ENCODE data around the gene MROH8.

Gene MROH8

DNA sequence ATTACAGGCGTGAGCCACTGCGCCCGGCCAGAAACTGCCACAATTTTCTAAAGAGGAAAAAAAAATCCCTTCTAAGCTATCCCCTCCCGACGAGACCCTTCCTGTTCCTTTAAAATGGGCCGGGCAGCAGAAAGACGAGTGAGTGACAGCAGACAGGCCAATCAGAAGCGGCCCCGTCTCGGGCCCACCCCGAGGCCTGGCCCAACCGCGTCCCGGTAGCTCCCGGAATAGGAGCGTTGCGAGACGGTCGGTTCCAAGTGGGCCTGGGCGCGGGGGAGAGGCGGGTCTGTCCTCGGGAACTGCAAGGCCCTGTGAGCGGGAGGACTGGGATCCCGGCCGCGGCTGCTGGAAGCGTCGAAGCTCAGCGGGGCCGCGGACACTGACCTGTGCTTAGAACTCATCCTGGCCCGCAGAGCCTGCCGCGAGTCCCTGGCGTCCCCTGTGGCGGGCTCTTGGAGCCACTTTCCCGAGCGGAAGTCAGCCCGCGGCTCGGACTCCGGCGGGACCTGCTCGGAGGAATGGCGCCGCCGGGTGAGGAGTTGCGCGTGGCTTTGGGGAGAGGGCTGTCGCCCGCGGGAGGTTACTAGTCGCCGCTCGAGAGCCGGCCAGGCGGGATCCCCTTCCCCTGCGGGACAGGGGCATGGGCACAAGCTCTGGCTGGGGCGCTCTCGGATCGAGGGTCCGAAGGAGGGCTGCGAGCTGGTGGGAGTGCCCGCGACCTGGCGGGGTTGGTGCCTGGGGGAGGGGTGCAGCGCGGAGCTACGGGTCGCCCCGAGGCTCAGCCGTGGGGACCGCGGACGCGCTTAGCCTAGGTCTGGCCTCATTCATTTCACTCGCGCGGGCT, at the start of gene MROH8, which contains the start of gene RPN2:
TSS of gene MROH8 (minus strand) at position 710 of the 844 bp plus-strand sequence.
TSS of gene RPN2 (plus strand) at position 492 of the 844 bp plus-strand sequence. CDS start at position 519, 27 bp downstream.
- DNase-seq (ENCODE audit: low read depth): peak; percentile 96

DNA sequence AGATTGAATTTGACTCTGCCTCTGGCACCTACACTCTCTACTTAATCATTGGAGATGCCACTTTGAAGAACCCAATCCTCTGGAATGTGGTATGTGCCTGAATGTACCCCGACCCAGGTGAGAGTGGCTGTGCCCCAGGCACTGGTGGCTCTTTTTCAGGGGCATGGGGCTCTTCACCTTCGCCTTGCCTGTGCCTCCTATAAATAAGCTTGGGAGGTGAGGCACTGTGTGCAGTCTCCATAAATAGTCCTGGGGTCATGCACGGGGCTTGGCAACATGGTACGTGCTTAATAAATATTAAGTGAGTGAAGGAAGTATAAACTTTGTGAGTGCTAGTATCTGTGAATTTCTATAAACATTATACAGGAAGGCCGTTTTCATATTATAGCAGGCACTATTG, 49.3 kb upstream of the MROH8 start:
- no peak for DNase-seq (ENCODE audit: low read depth)

GRCh38 chr20:37228082-37228481, 48.7 kb upstream of the MROH8 start:
- no peak for DNase-seq (ENCODE audit: low read depth)

GRCh38 chr20:37226889-37227288, 47.5 kb upstream of the MROH8 start:
- no peak for DNase-seq (ENCODE audit: low read depth)

DNA sequence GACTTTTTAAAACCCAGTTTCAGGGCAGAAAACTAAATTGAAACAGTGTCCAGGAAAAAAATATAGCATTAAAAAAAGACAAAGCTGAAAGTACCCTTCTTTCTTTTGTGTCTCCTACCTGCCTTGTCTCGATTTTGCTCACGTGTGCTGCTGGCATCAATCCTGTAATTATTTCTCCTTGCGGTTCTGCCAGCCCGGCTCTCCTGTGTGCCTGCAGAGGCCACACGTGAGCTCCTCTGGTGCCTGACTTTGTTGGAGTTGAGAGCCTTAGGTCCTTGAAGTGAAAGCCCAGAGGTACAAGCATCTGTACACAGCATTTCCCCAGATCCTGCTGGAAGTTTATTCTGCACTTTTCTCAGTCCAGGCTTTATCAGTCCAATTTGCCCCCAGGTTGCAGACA, 45.8 kb upstream of the MROH8 start:
- no peak for DNase-seq (ENCODE audit: low read depth)

DNA sequence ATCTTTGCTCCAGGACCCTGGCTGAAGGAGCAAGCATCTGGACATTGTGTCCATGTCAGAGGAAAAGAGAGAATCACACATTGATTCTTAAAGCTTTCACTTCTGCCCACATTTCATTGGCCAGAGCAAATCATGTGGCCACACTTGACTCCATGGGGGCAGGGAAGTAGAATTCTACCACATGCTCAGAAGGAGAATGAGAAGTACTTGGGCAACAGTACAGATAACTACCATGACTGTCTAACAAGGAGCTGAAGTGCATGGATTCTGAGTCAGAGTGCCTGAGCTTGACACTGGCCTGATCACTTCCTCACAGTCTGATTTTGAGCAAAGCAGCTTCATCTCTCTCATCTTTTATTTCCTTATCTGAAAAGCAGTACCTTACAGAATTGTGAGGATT, 43.7 kb upstream of the MROH8 start:
- DNase-seq (ENCODE audit: low read depth): peak; percentile 91

GRCh38 chr20:37222086-37222485, 42.7 kb upstream of the MROH8 start:
- DNase-seq (ENCODE audit: low read depth): no peak

- no peak for DNase-seq (ENCODE audit: low read depth)
Observed at GRCh38 chr20:37220731-37221130, 41.4 kb upstream of the MROH8 start.

GRCh38 chr20:37219751-37220668, 40.7 kb upstream of the MROH8 start:
- no peak for DNase-seq (ENCODE audit: low read depth)

DNA sequence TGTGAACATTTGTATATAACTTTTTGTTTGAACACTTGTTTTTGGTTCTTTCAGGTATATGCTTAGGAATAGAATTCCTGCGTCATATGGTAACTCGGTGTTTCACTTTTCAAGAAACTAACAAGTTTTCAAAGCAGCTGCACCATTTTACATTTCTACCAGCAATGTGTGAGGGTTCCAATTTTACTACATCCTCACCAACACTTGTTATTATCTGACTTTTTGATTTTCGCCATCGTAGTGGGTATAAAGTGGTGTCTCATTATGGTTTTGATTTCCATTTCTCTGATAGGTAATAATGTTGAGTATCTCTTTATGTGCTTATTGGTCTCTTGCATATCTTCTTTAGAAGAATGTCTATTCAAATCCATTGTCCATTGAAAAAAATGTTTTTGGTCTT, 39.6 kb upstream of the MROH8 start:
- no peak for DNase-seq (ENCODE audit: low read depth)

GRCh38 chr20:37218441-37218840, 39.1 kb upstream of the MROH8 start:
- DNase-seq (ENCODE audit: low read depth): no peak

GRCh38 chr20:37209661-37210314, 30.4 kb upstream of the MROH8 start:
- no peak for DNase-seq (ENCODE audit: low read depth)

GRCh38 chr20:37209193-37209592, 29.8 kb upstream of the MROH8 start:
- DNase-seq (ENCODE audit: low read depth): no peak

- DNase-seq (ENCODE audit: low read depth): no peak
Observed at GRCh38 chr20:37207171-37207570, 27.8 kb upstream of the MROH8 start.

GRCh38 chr20:37205794-37206193, 26.4 kb upstream of the MROH8 start:
- DNase-seq (ENCODE audit: low read depth): no peak

DNA sequence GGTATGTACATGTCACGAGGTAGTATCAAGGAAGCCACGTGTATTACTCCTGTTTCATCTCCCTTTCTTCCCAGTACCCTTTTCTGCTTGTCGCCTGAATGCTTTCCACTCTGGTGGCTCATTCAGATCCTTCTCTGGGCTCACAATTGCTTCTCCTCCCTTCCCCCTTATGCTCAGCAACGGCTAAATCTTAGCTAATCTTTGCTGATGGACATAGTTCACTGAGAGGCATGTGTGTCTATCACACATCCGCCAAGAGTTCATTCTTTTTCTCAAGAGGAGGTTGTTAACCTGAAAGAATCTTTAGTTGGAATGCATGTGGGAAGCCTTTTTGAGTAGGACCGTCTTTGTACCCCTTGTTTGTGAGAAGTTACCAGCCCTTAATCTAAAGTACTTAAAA, 25.8 kb upstream of the MROH8 start:
- DNase-seq (ENCODE audit: low read depth): no peak

GRCh38 chr20:37204056-37204455, 24.7 kb upstream of the MROH8 start:
- DNase-seq (ENCODE audit: low read depth): no peak

GRCh38 chr20:37202267-37202943, 23.1 kb upstream of the MROH8 start:
- peak; percentile 99 for DNase-seq (ENCODE audit: low read depth)

- no peak for DNase-seq (ENCODE audit: low read depth)
Observed at GRCh38 chr20:37201827-37202162, 22.4 kb upstream of the MROH8 start.

DNA sequence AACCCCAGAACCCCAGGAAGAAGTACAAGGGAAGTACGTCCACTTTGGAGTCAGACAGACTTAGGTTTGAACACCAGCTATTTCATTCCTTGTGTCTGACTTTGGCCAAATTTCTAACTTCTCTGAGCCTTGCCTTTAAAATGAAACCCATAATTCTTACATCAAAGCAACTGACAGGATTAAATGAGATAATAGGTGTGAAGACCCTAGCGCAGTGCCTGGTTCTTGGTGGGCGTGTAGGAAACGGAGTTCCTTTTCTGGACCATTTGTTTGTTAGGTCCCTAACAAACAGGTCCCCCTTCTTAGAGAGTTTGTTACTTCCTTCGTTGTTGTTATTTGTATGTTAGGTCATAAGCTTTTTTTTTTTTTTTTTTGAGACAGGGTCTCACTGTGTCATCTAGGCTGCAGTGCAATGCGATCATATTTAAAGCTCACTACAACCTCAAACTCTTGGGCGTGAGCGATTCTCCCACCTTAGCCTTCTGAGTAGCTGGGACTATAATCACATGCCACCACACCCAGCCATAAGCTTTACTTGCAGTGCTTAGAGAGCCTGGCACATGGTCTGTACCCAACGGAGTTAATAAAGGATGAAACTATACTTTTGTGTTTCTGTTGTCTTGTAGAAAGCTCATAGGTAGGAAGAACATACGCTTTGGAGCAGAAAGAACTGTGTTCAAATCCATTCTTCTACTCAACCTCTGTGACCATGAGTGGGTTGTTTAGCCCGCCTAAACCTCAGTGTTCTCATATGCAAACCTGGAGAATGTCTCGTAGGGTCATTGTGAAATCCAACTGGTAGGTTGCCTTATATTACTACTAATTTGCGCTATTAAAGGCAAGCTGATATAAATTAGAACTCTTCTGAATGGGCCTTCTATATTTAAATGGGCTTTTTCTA, 21.8 kb upstream of the MROH8 start:
- no peak for DNase-seq (ENCODE audit: low read depth)

DNA sequence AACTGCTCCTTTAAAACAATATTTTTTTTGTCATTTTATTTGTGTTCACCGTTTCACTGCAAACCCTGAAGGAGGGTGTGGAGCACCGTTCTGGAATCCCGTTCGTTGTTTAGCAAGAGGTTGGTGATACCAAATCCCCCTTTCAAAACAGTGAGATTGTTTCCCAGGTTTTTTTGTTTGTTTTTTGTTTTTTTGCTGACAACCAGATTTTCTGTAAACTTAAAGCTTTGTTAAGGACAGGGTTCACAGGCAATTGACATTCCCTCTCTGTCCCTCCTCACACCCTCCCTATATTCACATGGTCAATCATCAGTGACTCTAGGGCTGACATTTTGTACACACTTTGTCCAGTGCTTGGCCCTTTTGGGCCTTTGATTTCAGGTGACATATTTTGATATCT, 21.0 kb upstream of the MROH8 start:
- no peak for DNase-seq (ENCODE audit: low read depth)
